Hepatocyte (in vitro differentiated cells): ENCODE measurements around the gene CDK14.

Experiments
- EZH2 ChIP-seq: fragments of 200-600 bp; sonication (generic); IDR thresholded peaks from 2 replicates; pipeline ENCODE4 v1.6.1; 2016; ENCODE audit warnings: antibody characterized with exemption, mild to moderate bottlenecking, borderline replicate concordance
- EZH2phosphoT487 ChIP-seq: fragments of 200-600 bp; sonication (generic); IDR thresholded peaks from one replicate; pipeline ENCODE4 v1.6.1; 2018; ENCODE audit warnings: antibody characterized with exemption, mild to moderate bottlenecking, low read depth, moderate library complexity; ENCODE audit not compliant: unreplicated experiment, severe bottlenecking
- TF ChIP-seq, protein P1 (sequence below): fragments of 200-600 bp; sonication (generic); IDR thresholded peaks from 2 replicates; pipeline ENCODE4 v1.5.1; 2016; ENCODE audit warnings: antibody characterized with exemption, mild to moderate bottlenecking; ENCODE audit not compliant: poor library complexity

DNA sequence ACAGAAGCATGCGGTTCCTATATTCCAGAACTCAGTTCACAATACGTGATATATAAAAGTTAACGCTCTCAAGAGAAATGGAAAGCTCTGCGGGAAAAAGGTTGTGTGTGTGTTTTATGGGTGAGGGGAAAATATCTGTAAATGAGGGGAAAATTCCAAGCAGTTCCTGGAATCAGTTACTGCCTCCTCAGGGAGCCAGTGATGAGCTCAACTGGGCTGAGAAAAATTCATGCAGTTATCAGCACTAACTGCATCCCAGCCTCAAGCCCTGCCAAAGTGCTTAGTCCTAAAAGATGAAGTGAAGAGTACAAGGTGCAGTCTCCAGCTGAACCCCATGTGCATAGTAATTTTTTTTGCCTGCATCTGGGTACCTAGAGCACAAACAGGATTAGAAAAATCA lies 191.9 kb downstream of the CDK14 start:
- TF ChIP-seq, protein P1, sequence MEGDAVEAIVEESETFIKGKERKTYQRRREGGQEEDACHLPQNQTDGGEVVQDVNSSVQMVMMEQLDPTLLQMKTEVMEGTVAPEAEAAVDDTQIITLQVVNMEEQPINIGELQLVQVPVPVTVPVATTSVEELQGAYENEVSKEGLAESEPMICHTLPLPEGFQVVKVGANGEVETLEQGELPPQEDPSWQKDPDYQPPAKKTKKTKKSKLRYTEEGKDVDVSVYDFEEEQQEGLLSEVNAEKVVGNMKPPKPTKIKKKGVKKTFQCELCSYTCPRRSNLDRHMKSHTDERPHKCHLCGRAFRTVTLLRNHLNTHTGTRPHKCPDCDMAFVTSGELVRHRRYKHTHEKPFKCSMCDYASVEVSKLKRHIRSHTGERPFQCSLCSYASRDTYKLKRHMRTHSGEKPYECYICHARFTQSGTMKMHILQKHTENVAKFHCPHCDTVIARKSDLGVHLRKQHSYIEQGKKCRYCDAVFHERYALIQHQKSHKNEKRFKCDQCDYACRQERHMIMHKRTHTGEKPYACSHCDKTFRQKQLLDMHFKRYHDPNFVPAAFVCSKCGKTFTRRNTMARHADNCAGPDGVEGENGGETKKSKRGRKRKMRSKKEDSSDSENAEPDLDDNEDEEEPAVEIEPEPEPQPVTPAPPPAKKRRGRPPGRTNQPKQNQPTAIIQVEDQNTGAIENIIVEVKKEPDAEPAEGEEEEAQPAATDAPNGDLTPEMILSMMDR, result no peak
- no peak for TF ChIP-seq EZH2phosphoT487
- TF ChIP-seq EZH2, result no peak
